ENCODE results near the gene UBTF.
A peak's percentile ranks its signal among the peaks of the same experiment; 100 is the strongest.

The UBTF gene

GRCh38 chr17:44198721-44199552 lies 20.5 kb downstream of the UBTF start (continued):
- TF ChIP-seq ZFP37 (tag by site-specific recombination; IDR thresholded peaks at IDR 0.05) (no peak), MZF1 (tag by site-specific recombination; IDR thresholded peaks at IDR 0.05; ENCODE audit: borderline replicate concordance) (no peak)

- ChIA-PET CTCF (interaction anchor here (0.5 to 2.1 kb wide), 7 partner anchors 10 to 304 kb away, joined by 3 to 8 read pairs (median 5); partner anchors contain the start of gene TMUB2), POLR2A (interaction anchor here (0.6 to 4.9 kb wide), 4 partner anchors 9 to 110 kb away, joined by 3 to 46 read pairs (median 8); partner anchors contain the start of genes RUNDC3A and TMUB2)
- peak overlapping the region; percentile 73 for H3K27ac ChIP-seq (ENCODE audit: extremely low read depth, low read depth, low read length)
- H3K9me3 ChIP-seq (ENCODE audit: control insufficient read depth, insufficient read depth, low read depth, low read length), result no peaks in the 10 kb centered on the region
- H3K4me1 ChIP-seq (ENCODE audit: control insufficient read depth, insufficient read depth, low read length), result peaks cover 5% of the 10 kb centered on the region
- H3K36me3 ChIP-seq (ENCODE audit: control insufficient read depth in 2 of 2, insufficient read depth in 1 of 2, low read length in 2 of 2), result peaks cover 11 to 48% of the 10 kb centered on the region in 2 experiments; a peak in 2 of 3 replicates
- H3K4me3 ChIP-seq (ENCODE audit: low read depth, low read length), result peak overlapping the region; percentile 72
- TF ChIP-seq ZNF16 (tag by site-specific recombination; IDR thresholded peaks at IDR 0.05; ENCODE audit: low read depth) (no peak), ZNF221 (tag by site-specific recombination; IDR thresholded peaks at IDR 0.05; ENCODE audit: borderline replicate concordance) (no peak), CTCF (tag by site-specific recombination; IDR thresholded peaks at IDR 0.05) (peak; percentile 50; the same call in 1 of the 2 replicates), KLF1 (tag by site-specific recombination; IDR thresholded peaks at IDR 0.05) (no peak), ZNF335 (tag by site-specific recombination; conservative IDR thresholded peaks at IDR 0.05) (peak; percentile 58), ZNF548 (tag by site-specific recombination; IDR thresholded peaks at IDR 0.05) (no peak), FEZF1 (tag by site-specific recombination; IDR thresholded peaks at IDR 0.05) (no peak), ZNF76 (tag by site-specific recombination; IDR thresholded peaks at IDR 0.05; ENCODE audit: borderline replicate concordance, low read depth) (peak; percentile 46; the same call in 1 of the 2 replicates)
Observed at GRCh38 chr17:44197980-44198720, 21.3 kb downstream of the UBTF start.

- Histone ChIP-seq H3K4me3 (ENCODE audit: low read depth, low read length) (no peak overlapping the region), H3K9me3 (ENCODE audit: control insufficient read depth, insufficient read depth, low read depth, low read length) (no peaks in the 10 kb centered on the region), H3K4me1 (ENCODE audit: control insufficient read depth, insufficient read depth, low read length) (peaks cover 5% of the 10 kb centered on the region), H3K27ac (ENCODE audit: extremely low read depth, low read depth, low read length) (no peak overlapping the region; the same call in 1 of the 2 replicates), H3K36me3 (ENCODE audit: control insufficient read depth in 2 of 2, insufficient read depth in 1 of 2, low read length in 2 of 2) (peaks cover 11 to 56% of the 10 kb centered on the region in 2 experiments; a peak in 2 of 3 replicates)
- TF ChIP-seq ZSCAN30 (tag by site-specific recombination; IDR thresholded peaks at IDR 0.05) (no peak), PRDM1 (tag by site-specific recombination; IDR thresholded peaks at IDR 0.05) (no peak), ZNF580 (tag by site-specific recombination; IDR thresholded peaks at IDR 0.05) (no peak), ZNF561 (tag by site-specific recombination; IDR thresholded peaks at IDR 0.05; ENCODE audit: borderline replicate concordance) (no peak), ZNF184 (tag by site-specific recombination; IDR thresholded peaks at IDR 0.05) (no peak), ZNF677 (tag by site-specific recombination; IDR thresholded peaks at IDR 0.05) (no peak), ZNF280C (tag by site-specific recombination; IDR thresholded peaks at IDR 0.05) (no peak), SETDB1 (IDR thresholded peaks at IDR 0.05; ENCODE audit: insufficient read length, low read length) (no peak), ZNF146 (tag by site-specific recombination; IDR thresholded peaks at IDR 0.05) (no peak), MZF1 (tag by site-specific recombination; IDR thresholded peaks at IDR 0.05; ENCODE audit: borderline replicate concordance) (no peak)
- ChIA-PET POLR2A (interaction anchor here (4.9 kb wide), 1 partner anchor 11 kb away, joined by 46 read pairs; the partner anchor contains the start of gene TMUB2), CTCF (interaction anchor here (0.9 to 2.1 kb wide), 4 partner anchors 11 to 153 kb away, joined by 3 to 5 read pairs (median 4); partner anchors contain the start of gene TMUB2)
Observed at GRCh38 chr17:44197107-44197506, 22.4 kb downstream of the UBTF start.

All from HEK293 (cell line).